ENCODE data around the gene GSC2.

The GSC2 gene

GRCh38 chr22:19114984-19115552, 35.0 kb downstream of the GSC2 start:
- Histone ChIP-seq H4K8ac (ENCODE audit: low read length) (no peak overlapping the region), H3K27ac (ENCODE audit: low read length, poor library complexity, severe bottlenecking) (no peak overlapping the region), H2AFZ (ENCODE audit: low read depth, low read length) (no peak overlapping the region), H4K91ac (ENCODE audit: low read length) (no peak overlapping the region), H3K4me1 (ENCODE audit: control insufficient read depth, insufficient read depth, low read depth, low read length) (peaks cover 23% of the 10 kb centered on the region), H3K9me3 (ENCODE audit: control insufficient read depth, low read length) (no peaks in the 10 kb centered on the region), H3K79me1 (replicated peaks; ENCODE audit: low read length, poor library complexity, severe bottlenecking) (peaks cover 41% of the 10 kb centered on the region), H3K9ac (ENCODE audit: low read length) (no peak overlapping the region), H2BK12ac (ENCODE audit: low read length in 2 of 2) (no peak overlapping the region), H3K4me2 (ENCODE audit: low read length, poor library complexity, severe bottlenecking) (no peak overlapping the region), H2AK5ac (ENCODE audit: low read length, severe bottlenecking) (no peak overlapping the region), H3K18ac (ENCODE audit: low read depth in 1 of 2, low read length in 2 of 2) (no peak overlapping the region), H3K4ac (ENCODE audit: low read depth in 1 of 2, low read length in 2 of 2) (no peak overlapping the region), H3K36me3 (ENCODE audit: control insufficient read depth in 1 of 2, insufficient read depth in 2 of 2, low read depth in 1 of 2, low read length in 2 of 2) (peaks cover under 1 to 23% of the 10 kb centered on the region in 2 experiments), H3K14ac (ENCODE audit: low read length in 2 of 2) (no peak overlapping the region), H2BK5ac (ENCODE audit: low read depth, low read length, poor library complexity, severe bottlenecking) (no peak overlapping the region), H3K27me3 (ENCODE audit: control insufficient read depth in 1 of 2, insufficient read depth in 1 of 2, low read length in 2 of 2) (no peaks in the 10 kb centered on the region), H2BK15ac (ENCODE audit: low read depth, poor library complexity, severe bottlenecking) (no peak overlapping the region), H2BK120ac (ENCODE audit: low read depth, low read length) (no peak overlapping the region), H3K23ac (ENCODE audit: low read length in 2 of 2) (no peak overlapping the region), H3K4me3 (ENCODE audit: insufficient read depth in 1 of 2, low read depth in 1 of 2, low read length in 2 of 2) (no peak overlapping the region)
- WGBS = 88% methylated on average over 4 of the region's 4 CpGs
- DNase-seq = no peak

- no peak overlapping the region for H2BK12ac ChIP-seq (ENCODE audit: low read length in 2 of 2)
- H3K4me1 ChIP-seq (ENCODE audit: control insufficient read depth, insufficient read depth, low read depth, low read length) = peaks cover 17% of the 10 kb centered on the region
- no peak for DNase-seq
- no peak overlapping the region for H3K4me3 ChIP-seq (ENCODE audit: insufficient read depth in 1 of 2, low read depth in 1 of 2, low read length in 2 of 2)
- H3K23ac ChIP-seq (ENCODE audit: low read length in 2 of 2) = no peak overlapping the region
- no peak overlapping the region for H3K4me2 ChIP-seq (ENCODE audit: low read length, poor library complexity, severe bottlenecking)
- H3K9me3 ChIP-seq (ENCODE audit: control insufficient read depth, low read length) = no peaks in the 10 kb centered on the region
- H4K8ac ChIP-seq (ENCODE audit: low read length) = no peak overlapping the region
- peaks cover 0 to 19% of the 10 kb centered on the region in 2 experiments for H3K36me3 ChIP-seq (ENCODE audit: control insufficient read depth in 1 of 2, insufficient read depth in 2 of 2, low read depth in 1 of 2, low read length in 2 of 2)
- H2BK5ac ChIP-seq (ENCODE audit: low read depth, low read length, poor library complexity, severe bottlenecking) = no peak overlapping the region
- no peaks in the 10 kb centered on the region for H3K27me3 ChIP-seq (ENCODE audit: control insufficient read depth in 1 of 2, insufficient read depth in 1 of 2, low read length in 2 of 2)
- H3K18ac ChIP-seq (ENCODE audit: low read depth in 1 of 2, low read length in 2 of 2) = no peak overlapping the region
- H3K27ac ChIP-seq (ENCODE audit: low read length, poor library complexity, severe bottlenecking) = no peak overlapping the region
- no peak overlapping the region for H3K9ac ChIP-seq (ENCODE audit: low read length)
- no peak overlapping the region for H2BK15ac ChIP-seq (ENCODE audit: low read depth, poor library complexity, severe bottlenecking)
- no peak overlapping the region for H3K14ac ChIP-seq (ENCODE audit: low read length in 2 of 2)
- 100% methylated on average over 5 of the region's 5 CpGs for WGBS
- peaks cover 36% of the 10 kb centered on the region for H3K79me1 ChIP-seq (replicated peaks; ENCODE audit: low read length, poor library complexity, severe bottlenecking)
- no peak overlapping the region for H2AK5ac ChIP-seq (ENCODE audit: low read length, severe bottlenecking)
- no peak overlapping the region for H2BK120ac ChIP-seq (ENCODE audit: low read depth, low read length)
- H4K91ac ChIP-seq (ENCODE audit: low read length) = no peak overlapping the region
- no peak overlapping the region for H2AFZ ChIP-seq (ENCODE audit: low read depth, low read length)
- H3K4ac ChIP-seq (ENCODE audit: low read depth in 1 of 2, low read length in 2 of 2) = no peak overlapping the region
Observed at GRCh38 chr22:19113429-19113828, 36.7 kb downstream of the GSC2 start.

GRCh38 chr22:19111584-19111983, 38.5 kb downstream of the GSC2 start:
- Histone ChIP-seq H3K79me1 (replicated peaks; ENCODE audit: low read length, poor library complexity, severe bottlenecking) (peaks cover 39% of the 10 kb centered on the region), H3K4me3 (ENCODE audit: insufficient read depth in 1 of 2, low read depth in 1 of 2, low read length in 2 of 2) (no peak overlapping the region), H3K27me3 (ENCODE audit: control insufficient read depth in 1 of 2, insufficient read depth in 1 of 2, low read length in 2 of 2) (no peaks in the 10 kb centered on the region), H4K8ac (ENCODE audit: low read length) (no peak overlapping the region), H2BK12ac (ENCODE audit: low read length in 2 of 2) (no peak overlapping the region), H3K23ac (ENCODE audit: low read length in 2 of 2) (no peak overlapping the region), H2BK15ac (ENCODE audit: low read depth, poor library complexity, severe bottlenecking) (no peak overlapping the region), H3K9me3 (ENCODE audit: control insufficient read depth, low read length) (no peaks in the 10 kb centered on the region), H3K27ac (ENCODE audit: low read length, poor library complexity, severe bottlenecking) (no peak overlapping the region), H3K18ac (ENCODE audit: low read depth in 1 of 2, low read length in 2 of 2) (no peak overlapping the region), H2BK120ac (ENCODE audit: low read depth, low read length) (no peak overlapping the region), H2AK5ac (ENCODE audit: low read length, severe bottlenecking) (no peak overlapping the region), H3K4me2 (ENCODE audit: low read length, poor library complexity, severe bottlenecking) (no peak overlapping the region), H3K9ac (ENCODE audit: low read length) (no peak overlapping the region), H2BK5ac (ENCODE audit: low read depth, low read length, poor library complexity, severe bottlenecking) (no peak overlapping the region), H3K36me3 (ENCODE audit: control insufficient read depth in 1 of 2, insufficient read depth in 2 of 2, low read depth in 1 of 2, low read length in 2 of 2) (peaks cover 0 to 10% of the 10 kb centered on the region in 2 experiments), H2AFZ (ENCODE audit: low read depth, low read length) (no peak overlapping the region), H4K91ac (ENCODE audit: low read length) (no peak overlapping the region), H3K4ac (ENCODE audit: low read depth in 1 of 2, low read length in 2 of 2) (no peak overlapping the region), H3K14ac (ENCODE audit: low read length in 2 of 2) (no peak overlapping the region), H3K4me1 (ENCODE audit: control insufficient read depth, insufficient read depth, low read depth, low read length) (peaks cover 16% of the 10 kb centered on the region)
- 100% methylated on average over 2 of the region's 3 CpGs for WGBS
- DNase-seq = no peak

GRCh38 chr22:19111140-19111539, 39.0 kb downstream of the GSC2 start:
- Histone ChIP-seq H2BK5ac (ENCODE audit: low read depth, low read length, poor library complexity, severe bottlenecking) (no peak overlapping the region), H2AK5ac (ENCODE audit: low read length, severe bottlenecking) (no peak overlapping the region), H3K4me2 (ENCODE audit: low read length, poor library complexity, severe bottlenecking) (no peak overlapping the region), H3K36me3 (ENCODE audit: control insufficient read depth in 1 of 2, insufficient read depth in 2 of 2, low read depth in 1 of 2, low read length in 2 of 2) (peaks cover 0 to 10% of the 10 kb centered on the region in 2 experiments), H3K14ac (ENCODE audit: low read length in 2 of 2) (no peak overlapping the region), H2BK12ac (ENCODE audit: low read length in 2 of 2) (no peak overlapping the region), H3K9ac (ENCODE audit: low read length) (no peak overlapping the region), H2BK15ac (ENCODE audit: low read depth, poor library complexity, severe bottlenecking) (no peak overlapping the region), H3K27ac (ENCODE audit: low read length, poor library complexity, severe bottlenecking) (no peak overlapping the region), H4K91ac (ENCODE audit: low read length) (no peak overlapping the region), H3K9me3 (ENCODE audit: control insufficient read depth, low read length) (no peaks in the 10 kb centered on the region), H3K4me1 (ENCODE audit: control insufficient read depth, insufficient read depth, low read depth, low read length) (peaks cover 16% of the 10 kb centered on the region), H2BK120ac (ENCODE audit: low read depth, low read length) (no peak overlapping the region), H3K79me1 (replicated peaks; ENCODE audit: low read length, poor library complexity, severe bottlenecking) (peaks cover 40% of the 10 kb centered on the region), H4K8ac (ENCODE audit: low read length) (no peak overlapping the region), H2AFZ (ENCODE audit: low read depth, low read length) (no peak overlapping the region), H3K18ac (ENCODE audit: low read depth in 1 of 2, low read length in 2 of 2) (no peak overlapping the region), H3K4me3 (ENCODE audit: insufficient read depth in 1 of 2, low read depth in 1 of 2, low read length in 2 of 2) (no peak overlapping the region), H3K27me3 (ENCODE audit: control insufficient read depth in 1 of 2, insufficient read depth in 1 of 2, low read length in 2 of 2) (no peaks in the 10 kb centered on the region), H3K4ac (ENCODE audit: low read depth in 1 of 2, low read length in 2 of 2) (no peak overlapping the region), H3K23ac (ENCODE audit: low read length in 2 of 2) (no peak overlapping the region)
- DNase-seq = no peak
- 96% methylated on average over 3 of the region's 3 CpGs for WGBS
